Colonic mucosa (tissue), 4 donors: ENCODE measurements around the gene WNT9B. TPM values are rescaled to one million over a fixed set of nuclear protein-coding genes. Genes with fewer than 3 reads are reported as not detected.

ENCODE experiments used
- DNase-seq: peaks from one replicate; pipeline ENCODE4 v3.0.0-alpha.2; 2020
- H3K27ac ChIP-seq: fragments of 200-600 bp; one replicate; pipeline ENCODE4 v1.8.0; 2021
- H3K27me3 ChIP-seq: fragments of 200-600 bp; one replicate; pipeline ENCODE4 v1.8.0; 2021
- H3K36me3 ChIP-seq: fragments of 200-600 bp; one replicate; pipeline ENCODE4 v1.8.0; 2021
- H3K4me1 ChIP-seq: fragments of 200-600 bp; one replicate; pipeline ENCODE4 v1.8.0; 2021; ENCODE audit warnings: mild to moderate bottlenecking
- H3K4me3 ChIP-seq: fragments of 200-600 bp; one replicate; pipeline ENCODE4 v1.8.0; 2021
- H3K9ac ChIP-seq, 2 donors: one replicate each; pipeline ENCODE4 v1.7.0; 2013; ENCODE audit warnings: control low read depth in 2 of 2, low read depth in 2 of 2, low read length in 2 of 2
- H3K9me3 ChIP-seq: fragments of 200-600 bp; one replicate; pipeline ENCODE4 v1.8.0; 2021
- CTCF ChIP-seq: fragments of 200-600 bp; IDR thresholded peaks from one replicate; pipeline ENCODE4 v1.8.0; 2022; ENCODE audit warnings: antibody characterized with exemption, mild to moderate bottlenecking
- intact Hi-C: fragments of 100-400 bp; cut with DNase I; formaldehyde crosslinking; loops from one replicate; pipeline ENCODE4 v1.14.1; 2022
- total RNA-seq, 2 donors: library from RNA; stranded (reverse); fragmentation: NEBNext Ultra II Directional in 1 of 2; extraction: Animal tissue kit (Norgen Biotek cat#: 25700) in 1 of 2; gene quantifications; one replicate each; pipeline ENCODE4 v1.2.1, GENCODE V29; 2021
- donor health status: healthy.
- donor health status: DM: no; HTN: no; CAD: no.
- donor health status: DM: no; HTN: no; CAD: no.

WNT9B gene
- total RNA-seq, 2 donors from 2014 or later: not detected

DNA sequence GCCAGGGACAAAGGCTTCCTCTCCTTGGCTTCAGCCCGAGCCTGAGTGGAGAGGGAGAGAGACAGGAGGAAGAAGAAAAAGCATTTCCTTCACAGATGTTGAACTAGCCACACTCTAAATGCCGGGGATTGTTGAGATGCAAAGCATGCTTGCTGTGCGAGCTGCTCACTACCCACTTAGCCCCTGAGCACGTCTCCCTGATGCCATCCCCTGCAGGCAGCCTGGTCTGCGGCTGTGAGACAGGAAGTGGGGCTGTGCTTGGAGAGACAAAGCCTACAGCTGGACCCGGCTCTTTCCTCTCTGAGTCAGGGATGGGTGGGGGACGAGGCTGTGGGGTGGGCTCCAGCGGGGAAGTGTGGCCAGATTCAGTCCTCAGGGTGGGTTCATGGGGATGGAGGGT lies 13.7 kb downstream of the WNT9B start:
- no peaks in the 10 kb centered on the region for H3K27me3 ChIP-seq
- H3K4me3 ChIP-seq: no peak overlapping the region
- H3K36me3 ChIP-seq: no peaks in the 10 kb centered on the region
- no peaks in the 10 kb centered on the region for H3K9me3 ChIP-seq
- no peak overlapping the region for H3K27ac ChIP-seq
- no peaks in the 10 kb centered on the region for H3K4me1 ChIP-seq
- no peak for TF ChIP-seq CTCF
- H3K9ac ChIP-seq: no peak overlapping the region
- no peak for DNase-seq
- intact Hi-C loops: no loop called here

- Histone ChIP-seq H3K9ac (no peak overlapping the region), H3K36me3 (no peaks in the 10 kb centered on the region), H3K27ac (no peak overlapping the region), H3K27me3 (no peaks in the 10 kb centered on the region), H3K4me1 (no peaks in the 10 kb centered on the region), H3K9me3 (no peaks in the 10 kb centered on the region), H3K4me3 (no peak overlapping the region)
- DNase-seq: no peak
- TF ChIP-seq CTCF: no peak
- intact Hi-C loops: no loop called here
These were observed 14.9 kb downstream of the WNT9B start for GRCh38 chr17:46866325-46866724.

GRCh38 chr17:46866747-46867146 lies 15.4 kb downstream of the WNT9B start:
- Histone ChIP-seq H3K27ac (no peak overlapping the region), H3K9me3 (no peaks in the 10 kb centered on the region), H3K4me3 (no peak overlapping the region), H3K27me3 (no peaks in the 10 kb centered on the region), H3K4me1 (no peaks in the 10 kb centered on the region), H3K36me3 (no peaks in the 10 kb centered on the region), H3K9ac (no peak overlapping the region)
- no peak for TF ChIP-seq CTCF
- no peak for DNase-seq
- intact Hi-C loops: no loop called here

GRCh38 chr17:46868689-46869187 lies 17.4 kb downstream of the WNT9B start:
- Histone ChIP-seq H3K9ac (no peak overlapping the region), H3K9me3 (no peaks in the 10 kb centered on the region), H3K27me3 (no peaks in the 10 kb centered on the region), H3K4me3 (no peak overlapping the region), H3K27ac (no peak overlapping the region), H3K4me1 (no peaks in the 10 kb centered on the region), H3K36me3 (no peaks in the 10 kb centered on the region)
- intact Hi-C loops: no loop called here
- no peak for TF ChIP-seq CTCF
- no peak for DNase-seq

GRCh38 chr17:46869296-46869695 lies 17.9 kb downstream of the WNT9B start:
- no peak overlapping the region for H3K27ac ChIP-seq
- H3K4me3 ChIP-seq: no peak overlapping the region
- intact Hi-C loops: no loop called here
- no peaks in the 10 kb centered on the region for H3K4me1 ChIP-seq
- H3K9me3 ChIP-seq: no peaks in the 10 kb centered on the region
- H3K9ac ChIP-seq: no peak overlapping the region
- TF ChIP-seq CTCF: no peak
- no peaks in the 10 kb centered on the region for H3K36me3 ChIP-seq
- no peaks in the 10 kb centered on the region for H3K27me3 ChIP-seq
- no peak for DNase-seq
